Stimulated activated naive B cell treated with anti-CD40 and anti-IgM and Interleukin-4, amounts not matched to agents 10 μg/mL and 1 μg/mL and 100 μg/mL, for 72 hours (primary cell): ENCODE data around the gene SIGLEC5.
"Not testable (repeated sequence)": the region's sequence is repeated elsewhere in the genome, so short reads cannot be mapped to it uniquely, and the experiment has no call there.

Experiments used
- ATAC-seq, 2 donors: fragments of 150-1000 bp; cut with Tn5 transposase; replicated peaks; 2 replicates each; pipeline ENCODE4 v1.10.0; 2021; ENCODE audit warnings: moderate library complexity in 1 of 2
- DNase-seq: peaks from one replicate; pipeline ENCODE4 v3.0.0; 2021
- H3K27ac Mint-ChIP-seq: one replicate; pipeline ENCODE4 v1.8.0; 2022; ENCODE audit warnings: mild to moderate bottlenecking, mixed read lengths
- H3K27me3 Mint-ChIP-seq, 2 donors: one replicate each; pipeline ENCODE4 v1.8.0; 2022; ENCODE audit warnings: mixed read lengths in 2 of 2
- H3K36me3 Mint-ChIP-seq, 2 donors: one replicate each; pipeline ENCODE4 v1.8.0; 2022; ENCODE audit warnings: mixed read lengths in 2 of 2, mild to moderate bottlenecking in 1 of 2
- H3K4me1 Mint-ChIP-seq, 2 donors: one replicate each; pipeline ENCODE4 v1.8.0; 2022; ENCODE audit warnings: mixed read lengths in 2 of 2, mild to moderate bottlenecking in 1 of 2
- H3K4me3 Mint-ChIP-seq, 2 donors: one replicate each; pipeline ENCODE4 v1.8.0; 2022; ENCODE audit warnings: mild to moderate bottlenecking in 2 of 2, mixed read lengths in 2 of 2, moderate library complexity in 1 of 2
- H3K9me3 Mint-ChIP-seq, 2 donors: one replicate each; pipeline ENCODE4 v1.8.0; 2022; ENCODE audit warnings: mixed read lengths in 2 of 2, mild to moderate bottlenecking in 1 of 2

The SIGLEC5 gene

DNA sequence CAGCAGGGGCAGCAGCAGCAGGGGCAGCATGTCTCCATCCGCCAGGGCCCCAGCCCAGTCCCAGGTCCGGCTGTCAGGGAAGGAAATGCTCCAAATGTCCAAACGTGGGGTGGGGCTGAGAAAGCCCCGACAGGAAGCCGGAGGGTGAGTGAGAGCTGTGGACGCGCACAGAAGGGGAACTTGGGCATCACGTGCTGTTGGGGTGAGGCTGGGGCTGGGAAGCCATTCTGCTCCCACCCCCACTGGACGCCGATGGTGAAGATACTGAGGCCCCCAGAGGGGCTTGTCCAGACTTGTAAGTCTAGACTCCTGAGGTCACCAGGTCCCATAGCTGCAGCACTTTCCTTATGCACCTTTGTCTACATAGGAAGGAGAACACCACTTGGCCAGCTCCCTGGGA is 16.5 kb upstream of the SIGLEC5 start, which contains the start of gene SIGLEC14:
TSS of gene SIGLEC14 (minus strand) at position 96 of the 400 bp plus-strand sequence. CDS start at position 30, 66 bp downstream.
- not testable (repeated sequence) for H3K9me3 Mint-ChIP-seq, DNase-seq, H3K27me3 Mint-ChIP-seq
- peaks cover 0 to 19% of the 10 kb centered on the region in 2 donors for H3K36me3 Mint-ChIP-seq
- H3K4me1 Mint-ChIP-seq: peaks cover 44 to 52% of the 10 kb centered on the region in 2 donors
- peak within 1 kb of the TSS; percentile 87 for H3K27ac Mint-ChIP-seq
- peak within 1 kb of the TSS; percentile 82 to 83 for H3K4me3 Mint-ChIP-seq
- ATAC-seq: peak; percentile 15 to 26

DNA sequence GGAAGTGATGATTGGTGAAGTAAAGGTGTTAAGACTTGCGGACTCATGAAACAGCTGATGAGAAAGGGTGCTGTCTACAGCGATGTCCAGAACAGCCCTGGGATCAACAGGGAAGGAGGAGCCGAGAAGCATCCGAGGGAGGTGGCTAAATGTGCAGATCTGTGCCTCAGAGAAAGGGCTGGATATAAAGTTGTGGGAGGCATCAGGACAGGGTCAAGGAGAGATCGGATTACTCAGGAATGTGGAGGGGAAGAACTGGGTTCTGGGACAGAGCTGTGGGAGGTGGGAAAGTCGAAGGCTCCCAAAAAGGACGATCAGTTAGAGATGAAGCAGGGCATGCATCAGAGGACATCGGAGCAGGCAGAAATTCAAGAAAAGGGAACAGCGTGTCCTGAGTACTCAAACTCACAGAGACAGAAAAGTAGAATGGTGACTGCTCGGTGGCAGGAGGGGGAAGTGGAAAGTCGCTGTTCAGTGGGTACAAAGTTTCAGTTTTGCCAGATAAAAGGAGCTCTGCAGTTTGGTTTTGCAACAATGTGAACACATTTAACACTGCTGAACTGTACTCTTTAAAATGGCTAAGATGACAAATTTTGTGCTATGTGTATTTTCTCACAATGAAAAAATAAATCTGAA is 14.6 kb upstream of the SIGLEC5 start:
- Mint-ChIP-seq H3K9me3 (no peaks in the 10 kb centered on the region), H3K4me1 (peaks cover 40 to 45% of the 10 kb centered on the region in 2 donors), H3K4me3 (peak overlapping the region; percentile 62 to 82), H3K27me3 (no peaks in the 10 kb centered on the region), H3K36me3 (peaks cover 3 to 34% of the 10 kb centered on the region in 2 donors), H3K27ac (peak overlapping the region; percentile 84)
- no peak for DNase-seq
- peak; percentile 75 to 86 for ATAC-seq

DNA sequence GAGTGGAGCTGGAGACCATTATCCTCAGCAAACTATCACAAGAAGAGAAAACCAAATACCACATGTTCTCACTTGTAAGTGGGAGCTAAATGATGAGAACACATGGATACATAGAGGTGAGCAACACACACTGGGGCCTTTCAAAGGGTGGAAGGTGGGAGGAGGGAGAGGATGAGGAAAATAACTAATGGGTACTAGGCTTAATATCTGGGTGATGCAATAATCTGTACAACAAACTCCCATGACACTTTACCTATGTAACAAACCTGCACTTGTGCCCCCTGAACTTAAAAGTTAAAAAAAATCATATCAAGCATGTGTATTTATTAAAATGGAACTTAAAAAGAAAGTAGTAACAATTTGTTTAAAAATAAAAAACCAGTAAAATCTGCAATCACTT is 11.4 kb upstream of the SIGLEC5 start:
- no peak overlapping the region for H3K4me3 Mint-ChIP-seq
- H3K27me3 Mint-ChIP-seq: no peaks in the 10 kb centered on the region
- H3K27ac Mint-ChIP-seq: no peak overlapping the region
- ATAC-seq (no peak), DNase-seq (no peak)
- H3K36me3 Mint-ChIP-seq: peaks cover 4 to 48% of the 10 kb centered on the region in 2 donors
- H3K9me3 Mint-ChIP-seq: peaks cover 0 to 7% of the 10 kb centered on the region in 2 donors
- H3K4me1 Mint-ChIP-seq: peaks cover 36 to 45% of the 10 kb centered on the region in 2 donors

- no peak overlapping the region for H3K4me3 Mint-ChIP-seq
- no peaks in the 10 kb centered on the region for H3K27me3 Mint-ChIP-seq
- peaks cover 0 to 7% of the 10 kb centered on the region in 2 donors for H3K9me3 Mint-ChIP-seq
- H3K4me1 Mint-ChIP-seq: peaks cover 36 to 46% of the 10 kb centered on the region in 2 donors
- H3K36me3 Mint-ChIP-seq: peaks cover 4 to 50% of the 10 kb centered on the region in 2 donors
- H3K27ac Mint-ChIP-seq: no peak overlapping the region
- no peak for DNase-seq
- no peak for ATAC-seq
Measured at GRCh38 chr19:51640386-51640785, 10.2 kb upstream of the SIGLEC5 start.

- H3K27me3 Mint-ChIP-seq: no peaks in the 10 kb centered on the region
- ATAC-seq: no peak
- DNase-seq: no peak
- peaks cover 33 to 46% of the 10 kb centered on the region in 2 donors for H3K4me1 Mint-ChIP-seq
- peaks cover 4 to 48% of the 10 kb centered on the region in 2 donors for H3K36me3 Mint-ChIP-seq
- H3K27ac Mint-ChIP-seq: no peak overlapping the region
- no peak overlapping the region for H3K4me3 Mint-ChIP-seq
- peaks cover 0 to 7% of the 10 kb centered on the region in 2 donors for H3K9me3 Mint-ChIP-seq
Measured at GRCh38 chr19:51639916-51640315, 9.7 kb upstream of the SIGLEC5 start.

- Mint-ChIP-seq H3K27ac (no peak overlapping the region), H3K27me3 (no peaks in the 10 kb centered on the region), H3K36me3 (peaks cover 4 to 31% of the 10 kb centered on the region in 2 donors), H3K9me3 (peaks cover 0 to 7% of the 10 kb centered on the region in 2 donors), H3K4me1 (peaks cover 19 to 35% of the 10 kb centered on the region in 2 donors), H3K4me3 (no peak overlapping the region)
- ATAC-seq: no peak
- DNase-seq: no peak
Measured at GRCh38 chr19:51637362-51637978, 7.3 kb upstream of the SIGLEC5 start.

DNA sequence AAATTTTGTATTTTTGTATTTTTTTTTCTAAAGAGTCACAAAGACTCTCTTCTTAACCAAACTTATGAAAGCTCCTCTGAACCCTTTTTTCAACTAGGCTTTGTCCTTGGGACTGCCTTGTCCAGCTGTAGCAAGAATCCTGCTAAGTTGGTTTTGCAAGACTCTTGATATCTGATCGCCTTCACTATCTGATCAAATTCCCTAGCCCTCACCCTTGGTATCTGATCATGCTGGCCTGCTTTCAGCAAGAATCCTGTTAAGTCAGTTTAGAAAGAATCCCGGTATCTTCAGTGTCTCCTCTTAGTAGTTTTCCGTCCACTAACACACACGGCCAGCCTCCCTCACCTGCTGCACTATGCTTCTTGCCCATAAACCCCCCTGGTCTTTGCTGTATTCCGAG is 1.9 kb upstream of the SIGLEC5 start:
- H3K27ac Mint-ChIP-seq: no peak overlapping the region
- peaks cover 26 to 43% of the 10 kb centered on the region in 2 donors for H3K4me1 Mint-ChIP-seq
- ATAC-seq (no peak), DNase-seq (no peak)
- peaks cover 0 to 3% of the 10 kb centered on the region in 2 donors for H3K9me3 Mint-ChIP-seq
- peaks cover 2 to 25% of the 10 kb centered on the region in 2 donors for H3K36me3 Mint-ChIP-seq
- H3K27me3 Mint-ChIP-seq: no peaks in the 10 kb centered on the region
- no peak overlapping the region for H3K4me3 Mint-ChIP-seq

DNA sequence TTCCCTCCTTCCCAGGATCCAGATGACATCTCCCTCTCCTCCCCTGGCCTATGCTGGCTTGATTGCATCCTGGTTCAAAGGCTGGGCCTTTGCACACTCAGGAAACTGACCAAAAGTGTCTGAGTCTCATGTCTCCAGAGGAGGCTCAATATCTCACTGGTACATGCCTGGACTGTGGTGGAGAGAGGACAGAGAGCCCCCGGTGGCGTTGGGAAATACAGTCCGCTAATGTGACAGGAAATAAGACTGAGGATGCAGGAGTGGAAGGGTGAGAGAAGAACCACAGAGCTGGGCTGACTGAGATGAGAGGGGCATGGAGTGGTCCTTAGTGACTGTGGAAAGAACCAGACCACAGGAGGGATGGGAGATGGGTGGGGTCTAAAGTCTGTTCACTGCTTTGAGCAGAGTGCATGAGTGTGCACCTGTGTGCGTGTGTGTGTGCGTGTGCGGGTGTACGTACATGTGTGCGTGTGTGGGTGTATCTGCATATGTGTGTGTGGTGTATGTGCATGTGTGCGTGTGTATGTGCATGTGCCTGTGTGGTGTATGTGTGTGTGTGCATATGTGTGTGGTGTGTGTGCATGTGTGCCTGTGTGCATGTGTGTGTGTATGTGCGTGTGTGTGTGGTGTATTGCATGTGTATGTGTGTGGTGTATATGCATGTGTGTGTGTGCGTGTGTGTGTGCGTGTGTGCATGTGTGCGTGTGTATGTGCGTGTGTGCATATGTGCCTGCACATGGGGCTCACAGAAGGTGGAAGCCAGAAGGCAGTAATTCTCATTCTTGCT is 1.9 kb downstream of the SIGLEC5 start:
- Mint-ChIP-seq H3K4me3 (peak overlapping the region; percentile 0 to 56), H3K27me3 (no peaks in the 10 kb centered on the region), H3K4me1 (peaks cover 31 to 42% of the 10 kb centered on the region in 2 donors), H3K36me3 (peaks cover 21 to 42% of the 10 kb centered on the region in 2 donors), H3K27ac (peak overlapping the region; percentile 37), H3K9me3 (no peaks in the 10 kb centered on the region)
- no peak for DNase-seq
- ATAC-seq: no peak

- Mint-ChIP-seq H3K36me3 (peaks cover 24 to 48% of the 10 kb centered on the region in 2 donors), H3K4me1 (peaks cover 31 to 42% of the 10 kb centered on the region in 2 donors), H3K4me3 (peak overlapping the region; percentile 0 to 1), H3K27ac (peak overlapping the region; percentile 1), H3K9me3 (no peaks in the 10 kb centered on the region), H3K27me3 (no peaks in the 10 kb centered on the region)
- DNase-seq (no peak), ATAC-seq (no peak)
Measured at GRCh38 chr19:51627491-51628138, 2.6 kb downstream of the SIGLEC5 start.

DNA sequence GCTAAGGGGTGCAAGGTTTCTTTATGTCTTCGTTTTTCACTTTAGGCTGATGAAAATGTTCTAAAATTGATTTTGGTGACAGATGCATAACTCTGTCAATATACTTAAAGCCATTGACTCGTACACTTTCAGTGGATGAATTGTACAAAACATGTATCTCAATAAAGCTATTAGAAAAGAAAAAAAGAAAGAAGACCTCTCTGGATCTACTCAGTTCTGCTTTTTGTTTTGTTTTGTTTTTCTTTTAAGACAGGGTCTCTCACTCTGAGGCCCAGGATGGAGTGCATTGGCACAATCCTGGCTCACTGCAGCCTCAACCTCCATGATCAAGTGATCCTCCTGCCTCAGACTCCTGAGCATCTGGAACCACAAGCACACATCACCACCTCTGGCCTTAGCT is 3.5 kb downstream of the SIGLEC5 start:
- peak overlapping the region in 1 of 2 donors; percentile 43 for H3K4me3 Mint-ChIP-seq

DNA sequence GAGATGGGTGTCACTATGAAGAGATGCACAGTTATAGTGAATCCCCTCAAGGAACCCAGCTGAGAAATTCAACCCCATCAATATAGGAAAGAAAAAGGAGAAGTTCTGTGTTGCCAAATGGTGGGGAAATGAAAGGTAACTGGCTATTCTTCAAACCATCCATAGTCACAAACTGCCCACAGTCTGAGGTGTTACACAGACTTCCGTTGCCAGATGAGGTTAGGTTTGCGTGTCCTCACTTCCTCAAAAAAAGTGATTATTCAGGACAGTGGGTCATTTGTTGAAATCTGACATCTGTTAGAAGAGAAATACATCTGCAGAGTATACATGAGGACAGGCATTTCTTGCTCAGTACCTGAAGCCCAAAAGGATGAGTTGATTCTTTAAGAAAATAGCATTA is 9.0 kb downstream of the SIGLEC5 start:
- H3K4me3 Mint-ChIP-seq: no peak overlapping the region
- H3K36me3 Mint-ChIP-seq: peaks cover 29 to 51% of the 10 kb centered on the region in 2 donors
- peak; percentile 54 for DNase-seq
- H3K27me3 Mint-ChIP-seq: no peaks in the 10 kb centered on the region
- H3K27ac Mint-ChIP-seq: no peak overlapping the region
- H3K9me3 Mint-ChIP-seq: no peaks in the 10 kb centered on the region
- H3K4me1 Mint-ChIP-seq: peaks cover 23 to 45% of the 10 kb centered on the region in 2 donors
- peak; percentile 99 to 100 for ATAC-seq

More for the DNA sequence above, 3.5 kb downstream of the SIGLEC5 start:
- Mint-ChIP-seq H3K9me3 (no peaks in the 10 kb centered on the region), H3K4me1 (peaks cover 31 to 42% of the 10 kb centered on the region in 2 donors), H3K27ac (peak overlapping the region; percentile 27), H3K36me3 (peaks cover 27 to 53% of the 10 kb centered on the region in 2 donors), H3K27me3 (no peaks in the 10 kb centered on the region)
- ATAC-seq (no peak), DNase-seq (no peak)

DNA sequence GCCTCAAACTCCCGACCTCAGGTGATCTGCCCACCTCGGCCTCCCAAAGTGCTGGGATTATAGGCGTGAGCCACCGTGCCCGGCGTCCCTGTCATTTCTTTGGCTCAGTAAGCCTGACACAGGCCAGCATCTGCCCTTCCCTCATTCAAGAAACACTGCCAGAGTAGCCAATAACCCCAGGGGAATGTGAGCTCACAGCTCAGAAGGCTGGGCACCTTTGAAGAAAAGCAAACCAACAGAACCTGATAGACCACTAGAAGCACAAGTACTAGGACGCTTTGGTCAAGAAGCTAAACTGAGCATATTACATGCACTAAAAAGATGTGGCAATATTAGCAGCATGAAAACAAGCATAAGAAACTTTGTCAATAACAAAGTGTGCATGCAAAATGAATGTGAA is 14.2 kb downstream of the SIGLEC5 start:
- peak; percentile 35 to 38 for ATAC-seq
- Mint-ChIP-seq H3K27ac (no peak overlapping the region), H3K36me3 (peaks cover 53 to 58% of the 10 kb centered on the region in 2 donors), H3K9me3 (peaks cover 6 to 7% of the 10 kb centered on the region in 2 donors), H3K4me1 (peaks cover 38 to 73% of the 10 kb centered on the region in 2 donors), H3K27me3 (peaks cover 0 to 5% of the 10 kb centered on the region in 2 donors), H3K4me3 (no peak overlapping the region)
- DNase-seq: no peak

- Mint-ChIP-seq H3K36me3 (peaks cover 51 to 59% of the 10 kb centered on the region in 2 donors), H3K27me3 (peaks cover 0 to 5% of the 10 kb centered on the region in 2 donors), H3K4me3 (no peak overlapping the region), H3K9me3 (peaks cover 6 to 7% of the 10 kb centered on the region in 2 donors), H3K4me1 (peaks cover 38 to 73% of the 10 kb centered on the region in 2 donors), H3K27ac (no peak overlapping the region)
- DNase-seq (no peak), ATAC-seq (no peak)
Measured at GRCh38 chr19:51614789-51615188, 15.4 kb downstream of the SIGLEC5 start.

DNA sequence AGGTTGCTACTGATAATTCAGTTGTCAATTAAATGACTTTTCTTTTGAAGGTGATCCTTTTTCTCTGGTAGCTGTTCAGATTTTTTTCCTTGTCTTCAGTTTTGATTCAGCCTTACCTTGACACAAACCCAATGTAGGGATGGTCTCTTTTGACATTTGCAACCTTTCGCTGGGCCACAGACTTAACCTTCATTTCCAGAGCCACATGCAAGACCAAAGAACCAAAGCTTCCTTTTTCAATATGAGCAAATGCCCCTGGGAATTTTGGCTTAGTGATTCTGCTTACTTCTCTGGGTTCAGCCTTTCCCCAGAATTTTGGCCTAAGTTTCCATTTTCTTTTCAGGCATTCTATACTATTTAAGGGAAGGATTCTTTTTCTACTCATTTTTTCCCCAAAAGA is 19.6 kb downstream of the SIGLEC5 start:
- peaks cover 6 to 7% of the 10 kb centered on the region in 2 donors for H3K9me3 Mint-ChIP-seq
- H3K4me1 Mint-ChIP-seq: peaks cover 62 to 85% of the 10 kb centered on the region in 2 donors

More for the DNA sequence above, 19.6 kb downstream of the SIGLEC5 start:
- Mint-ChIP-seq H3K4me3 (peak overlapping the region; percentile 26 to 57), H3K27me3 (peaks cover 0 to 5% of the 10 kb centered on the region in 2 donors), H3K36me3 (peaks cover 47 to 54% of the 10 kb centered on the region in 2 donors), H3K27ac (peak overlapping the region; percentile 59)
- ATAC-seq (peak; percentile 46 to 55), DNase-seq (peak; percentile 61)
